ENCODE data around the gene FNDC3B.

DNA sequence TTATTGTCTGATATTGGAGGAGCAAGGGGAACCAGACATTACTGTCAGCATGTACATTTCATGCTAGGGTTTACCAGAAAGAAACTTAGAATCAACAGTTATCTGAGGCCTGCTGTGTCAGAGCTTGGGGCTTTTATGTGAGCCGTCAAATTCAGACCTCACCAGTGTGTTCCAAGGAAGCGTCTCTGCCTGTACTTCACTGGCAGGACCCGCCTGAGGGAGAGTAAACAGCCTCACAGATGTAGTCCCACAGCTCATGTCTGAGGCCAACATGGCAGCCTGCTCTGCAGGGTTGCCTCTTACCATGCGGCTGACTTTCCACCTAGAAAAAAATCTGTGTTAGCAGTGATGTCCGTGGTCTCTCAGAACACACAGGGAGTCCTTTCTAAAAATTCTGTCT lies 334.5 kb downstream of the FNDC3B start:
- TF ChIP-seq, protein P1, sequence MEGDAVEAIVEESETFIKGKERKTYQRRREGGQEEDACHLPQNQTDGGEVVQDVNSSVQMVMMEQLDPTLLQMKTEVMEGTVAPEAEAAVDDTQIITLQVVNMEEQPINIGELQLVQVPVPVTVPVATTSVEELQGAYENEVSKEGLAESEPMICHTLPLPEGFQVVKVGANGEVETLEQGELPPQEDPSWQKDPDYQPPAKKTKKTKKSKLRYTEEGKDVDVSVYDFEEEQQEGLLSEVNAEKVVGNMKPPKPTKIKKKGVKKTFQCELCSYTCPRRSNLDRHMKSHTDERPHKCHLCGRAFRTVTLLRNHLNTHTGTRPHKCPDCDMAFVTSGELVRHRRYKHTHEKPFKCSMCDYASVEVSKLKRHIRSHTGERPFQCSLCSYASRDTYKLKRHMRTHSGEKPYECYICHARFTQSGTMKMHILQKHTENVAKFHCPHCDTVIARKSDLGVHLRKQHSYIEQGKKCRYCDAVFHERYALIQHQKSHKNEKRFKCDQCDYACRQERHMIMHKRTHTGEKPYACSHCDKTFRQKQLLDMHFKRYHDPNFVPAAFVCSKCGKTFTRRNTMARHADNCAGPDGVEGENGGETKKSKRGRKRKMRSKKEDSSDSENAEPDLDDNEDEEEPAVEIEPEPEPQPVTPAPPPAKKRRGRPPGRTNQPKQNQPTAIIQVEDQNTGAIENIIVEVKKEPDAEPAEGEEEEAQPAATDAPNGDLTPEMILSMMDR (IDR thresholded peaks at IDR 0.05; ENCODE audit: insufficient read depth, low read length, poor library complexity, severe bottlenecking) = no peak
- TF ChIP-seq EZH2phosphoT487 (conservative IDR thresholded peaks at IDR 0.05; ENCODE audit: low read length) = no peak

Measured in SU-DHL-6 (cell line).